PC-3 (cell line): Measurements from ENCODE around the gene DENND5B. TPM values are rescaled to one million over a fixed set of nuclear protein-coding genes. Genes with fewer than 3 reads are reported as not detected.
A peak's percentile ranks its signal among the peaks of the same experiment; 100 is the strongest.

ENCODE experiments used
- ATAC-seq: fragments of 200-7000 bp; cut with Tn5 transposase; 2 replicates; pipeline ENCODE4 v1.9.1; 2020; ENCODE audit warnings: mild to moderate bottlenecking, moderate library complexity
- BruUV-seq: library from RNA; stranded (reverse); fragments of 400-500 nt; replicated peaks from 2 replicates; lab custom pipeline; 2021; lab: Mats Ljungman, UMichigan
- CTCF ChIA-PET: fragments of 300-600 bp; sonication (Branson Sonifier 250); formaldehyde crosslinking; loops from one replicate; lab custom pipeline; 2022; ENCODE audit warnings: antibody characterized with exemption; lab: Charles Lee
- POLR2A ChIA-PET: fragments of 300-600 bp; sonication (Branson Sonifier 250); formaldehyde crosslinking; loops from one replicate; lab custom pipeline; 2022; ENCODE audit warnings: antibody characterized with exemption; ENCODE audit not compliant: unreplicated experiment; lab: Charles Lee
- DNase-seq: peaks from one replicate; pipeline ENCODE4 v3.0.0-alpha.2; 2015
- H2AFZ ChIP-seq: fragments of 300-600 bp; sonication (generic); 2 replicates; pipeline ENCODE4 v1.6.0; 2016; ENCODE audit warnings: antibody characterized with exemption, low read length
- H3F3A ChIP-seq: fragments of 300-600 bp; sonication (generic); one replicate; pipeline ENCODE4 v1.6.0; 2017; ENCODE audit warnings: antibody characterized with exemption, low read length, control low read depth, mild to moderate bottlenecking; ENCODE audit not compliant: unreplicated experiment
- H3K27ac ChIP-seq: fragments of 300-600 bp; sonication (generic); 2 replicates; pipeline ENCODE4 v1.5.1; 2016; ENCODE audit warnings: mild to moderate bottlenecking, low read length
- H3K27me3 ChIP-seq: fragments of 300-600 bp; sonication (generic); 2 replicates; pipeline ENCODE4 v1.6.1; 2016; ENCODE audit warnings: low read length, mixed read lengths
- H3K36me3 ChIP-seq: fragments of 300-600 bp; sonication (generic); 2 replicates; pipeline ENCODE4 v1.6.1; 2016; ENCODE audit warnings: low read depth, mixed run types, low read length, mixed read lengths
- H3K4me1 ChIP-seq: fragments of 300-600 bp; sonication (generic); 2 replicates; pipeline ENCODE4 v1.5.1; 2016; ENCODE audit warnings: low read length; ENCODE audit not compliant: insufficient read depth
- H3K4me2 ChIP-seq: fragments of 300-600 bp; sonication (generic); 2 replicates; pipeline ENCODE4 v1.6.0; 2016; ENCODE audit warnings: low read length
- H3K4me3 ChIP-seq: fragments of 300-600 bp; sonication (generic); 2 replicates; pipeline ENCODE4 v1.5.1; 2016; ENCODE audit warnings: mild to moderate bottlenecking, low read length, mixed read lengths
- H3K79me2 ChIP-seq: fragments of 300-600 bp; sonication (generic); 2 replicates; pipeline ENCODE4 v1.6.1; 2017; ENCODE audit warnings: low read length, mixed read lengths
- H3K9ac ChIP-seq: fragments of 300-600 bp; sonication (generic); 2 replicates; pipeline ENCODE4 v1.6.0; 2016; ENCODE audit warnings: mild to moderate bottlenecking, low read length
- H3K9me2 ChIP-seq: fragments of 300-600 bp; sonication (generic); replicated peaks from 2 replicates; pipeline ENCODE4 v1.6.1; 2016; ENCODE audit warnings: mixed run types, low read length, mixed read lengths
- H3K9me3 ChIP-seq: fragments of 300-600 bp; sonication (generic); 2 replicates; pipeline ENCODE4 v1.6.1; 2016; ENCODE audit warnings: low read length, mixed read lengths
- H4K20me1 ChIP-seq: fragments of 300-600 bp; sonication (generic); 2 replicates; pipeline ENCODE4 v1.6.1; 2016; ENCODE audit warnings: low read length, mixed read lengths
- EZH2 ChIP-seq: fragments of 300-600 bp; sonication (generic); IDR thresholded peaks from one replicate; pipeline ENCODE4 v1.6.1; 2017; ENCODE audit warnings: antibody characterized with exemption, mild to moderate bottlenecking, low read length; ENCODE audit not compliant: unreplicated experiment
- EZH2phosphoT487 ChIP-seq: fragments of 300-600 bp; sonication (generic); IDR thresholded peaks from 2 replicates; pipeline ENCODE4 v1.6.1; 2018; ENCODE audit warnings: mild to moderate bottlenecking, antibody characterized with exemption, low read length, borderline replicate concordance
- intact Hi-C: fragments of 100-400 bp; cut with micrococcal nuclease; formaldehyde crosslinking; loops from 2 replicates; pipeline ENCODE4 v1.9.0; 2023
- total RNA-seq: library from RNA; depleted of rRNA; stranded (reverse); fragments of >200 nt; gene quantifications from 2 replicates; pipeline ENCODE4 v1.2.3, GENCODE V29; 2014
- TF ChIP-seq, protein P1 (sequence below): fragments of 300-600 bp; sonication (generic); conservative IDR thresholded peaks from 2 replicates; pipeline ENCODE4 v1.5.1; 2017; ENCODE audit warnings: antibody characterized with exemption, low read depth, mild to moderate bottlenecking, low read length

Gene DENND5B
- total RNA-seq, 1 experiment from 2014 or later: 4.2 TPM

- Histone ChIP-seq H3F3A (no peaks in the 10 kb centered on the region), H3K9ac (no peak overlapping the region), H4K20me1 (no peaks in the 10 kb centered on the region), H3K4me2 (no peak overlapping the region), H2AFZ (no peak overlapping the region), H3K27me3 (no peaks in the 10 kb centered on the region), H3K9me3 (no peaks in the 10 kb centered on the region), H3K36me3 (no peaks in the 10 kb centered on the region), H3K4me3 (no peak overlapping the region), H3K79me2 (no peaks in the 10 kb centered on the region), H3K4me1 (no peaks in the 10 kb centered on the region), H3K9me2 (no peaks in the 10 kb centered on the region), H3K27ac (no peak overlapping the region)
- ChIA-PET CTCF (no interaction called here), POLR2A (no interaction called here)
- no TSS peak for BruUV-seq
- TF ChIP-seq EZH2: no peak
- TF ChIP-seq, protein P1, sequence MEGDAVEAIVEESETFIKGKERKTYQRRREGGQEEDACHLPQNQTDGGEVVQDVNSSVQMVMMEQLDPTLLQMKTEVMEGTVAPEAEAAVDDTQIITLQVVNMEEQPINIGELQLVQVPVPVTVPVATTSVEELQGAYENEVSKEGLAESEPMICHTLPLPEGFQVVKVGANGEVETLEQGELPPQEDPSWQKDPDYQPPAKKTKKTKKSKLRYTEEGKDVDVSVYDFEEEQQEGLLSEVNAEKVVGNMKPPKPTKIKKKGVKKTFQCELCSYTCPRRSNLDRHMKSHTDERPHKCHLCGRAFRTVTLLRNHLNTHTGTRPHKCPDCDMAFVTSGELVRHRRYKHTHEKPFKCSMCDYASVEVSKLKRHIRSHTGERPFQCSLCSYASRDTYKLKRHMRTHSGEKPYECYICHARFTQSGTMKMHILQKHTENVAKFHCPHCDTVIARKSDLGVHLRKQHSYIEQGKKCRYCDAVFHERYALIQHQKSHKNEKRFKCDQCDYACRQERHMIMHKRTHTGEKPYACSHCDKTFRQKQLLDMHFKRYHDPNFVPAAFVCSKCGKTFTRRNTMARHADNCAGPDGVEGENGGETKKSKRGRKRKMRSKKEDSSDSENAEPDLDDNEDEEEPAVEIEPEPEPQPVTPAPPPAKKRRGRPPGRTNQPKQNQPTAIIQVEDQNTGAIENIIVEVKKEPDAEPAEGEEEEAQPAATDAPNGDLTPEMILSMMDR: peak; percentile 14; the same call in 1 of the 2 replicates
- intact Hi-C loops: no loop called here
- no peak for ATAC-seq
- no peak for DNase-seq
Measured at GRCh38 chr12:31600252-31600651, 9.3 kb upstream of the DENND5B start.

DNA sequence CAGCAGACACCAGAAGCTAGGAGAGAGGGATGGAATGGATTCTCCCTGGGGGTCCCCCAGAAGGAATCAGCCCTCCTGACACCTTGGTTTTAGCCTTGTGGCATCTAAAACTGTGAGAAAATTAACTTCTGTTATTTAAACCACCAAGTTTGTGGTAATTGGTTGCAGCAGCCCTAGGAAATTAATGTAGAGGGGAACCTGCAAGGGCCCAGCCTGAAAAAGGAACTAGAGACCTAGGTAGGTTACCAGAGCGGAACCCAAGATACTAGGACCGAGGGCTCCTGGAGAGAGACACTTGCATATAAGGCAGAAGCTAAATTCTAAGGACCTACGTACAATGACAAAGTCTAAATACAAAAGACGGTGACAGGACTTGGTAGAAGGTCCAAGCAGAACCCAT, 8.1 kb upstream of the DENND5B start:
- no peaks in the 10 kb centered on the region for H3K9me3 ChIP-seq
- no peaks in the 10 kb centered on the region for H3K79me2 ChIP-seq
- POLR2A ChIA-PET: no interaction called here
- H3K27ac ChIP-seq: no peak overlapping the region
- H3F3A ChIP-seq: no peaks in the 10 kb centered on the region
- no peaks in the 10 kb centered on the region for H3K4me1 ChIP-seq
- no peak overlapping the region for H3K4me3 ChIP-seq
- H3K9me2 ChIP-seq: no peaks in the 10 kb centered on the region
- ATAC-seq (no peak), DNase-seq (no peak)
- H2AFZ ChIP-seq: no peak overlapping the region
- H3K36me3 ChIP-seq: no peaks in the 10 kb centered on the region
- no TSS peak for BruUV-seq
- H3K4me2 ChIP-seq: no peak overlapping the region
- no peak overlapping the region for H3K9ac ChIP-seq
- CTCF ChIA-PET: no interaction called here
- no peaks in the 10 kb centered on the region for H3K27me3 ChIP-seq
- TF ChIP-seq EZH2phosphoT487 (no peak), EZH2 (no peak)
- TF ChIP-seq, protein P1: no peak
- intact Hi-C loops: no loop called here
- H4K20me1 ChIP-seq: no peaks in the 10 kb centered on the region

DNA sequence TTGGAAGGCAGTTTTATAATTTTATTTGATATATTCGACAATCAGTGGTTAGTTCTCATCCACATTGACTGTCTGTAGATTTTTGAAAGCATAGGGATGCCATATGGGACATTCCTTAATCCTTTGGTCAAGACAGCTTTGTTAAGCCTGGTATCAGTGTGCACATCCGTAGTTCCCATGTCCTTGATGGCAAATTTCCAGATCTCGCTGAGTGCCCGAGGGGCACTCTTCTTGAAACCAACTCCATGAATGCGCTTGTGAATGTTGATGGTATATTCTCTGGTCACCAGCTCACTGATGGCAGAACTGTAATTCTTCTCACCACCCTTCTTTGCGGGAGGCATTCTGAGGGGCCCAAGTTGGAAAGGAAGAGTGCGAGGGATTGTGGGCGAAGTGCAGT, 6.1 kb upstream of the DENND5B start:
- H4K20me1 ChIP-seq: no peaks in the 10 kb centered on the region
- H3K27ac ChIP-seq: no peak overlapping the region
- no peaks in the 10 kb centered on the region for H3K4me1 ChIP-seq
- H2AFZ ChIP-seq: no peak overlapping the region
- no peak for ATAC-seq
- intact Hi-C loops: no loop called here
- TF ChIP-seq, protein P1: no peak
- TF ChIP-seq EZH2: no peak
- no peak for TF ChIP-seq EZH2phosphoT487
- H3K4me3 ChIP-seq: no peak overlapping the region
- H3F3A ChIP-seq: no peaks in the 10 kb centered on the region
- H3K9me2 ChIP-seq: no peaks in the 10 kb centered on the region
- no peaks in the 10 kb centered on the region for H3K36me3 ChIP-seq
- no peaks in the 10 kb centered on the region for H3K27me3 ChIP-seq
- H3K9me3 ChIP-seq: no peaks in the 10 kb centered on the region
- no peak overlapping the region for H3K9ac ChIP-seq
- ChIA-PET POLR2A (no interaction called here), CTCF (no interaction called here)
- H3K4me2 ChIP-seq: no peak overlapping the region
- no peak for DNase-seq
- no peaks in the 10 kb centered on the region for H3K79me2 ChIP-seq
- BruUV-seq: no TSS peak
